Neural cell (in vitro differentiated cells): ENCODE data around the gene ACAP3.

ENCODE experiments used
- CTCF ChIP-seq: fragments of 450-650 bp; IDR thresholded peaks from 2 replicates; pipeline ENCODE4 v1.5.1; 2014; ENCODE audit warnings: antibody characterized with exemption, mild to moderate bottlenecking, moderate library complexity; ENCODE audit not compliant: poor library complexity, severe bottlenecking
- MXI1 ChIP-seq: fragments of 450-650 bp; conservative IDR thresholded peaks from 2 replicates; pipeline ENCODE4 v1.6.1; 2014; ENCODE audit warnings: antibody characterized with exemption, mild to moderate bottlenecking; ENCODE audit not compliant: poor library complexity, severe bottlenecking
- RAD21 ChIP-seq: fragments of 450-650 bp; conservative IDR thresholded peaks from 2 replicates; pipeline ENCODE4 v1.6.1; 2014; ENCODE audit warnings: antibody characterized with exemption, mild to moderate bottlenecking, moderate library complexity
- REST ChIP-seq: IDR thresholded peaks from 2 replicates; pipeline ENCODE4 v1.6.1; 2012; ENCODE audit warnings: borderline replicate concordance
- TAF1 ChIP-seq: IDR thresholded peaks from 2 replicates; pipeline ENCODE4 v1.6.1; 2012; ENCODE audit warnings: low read depth

GRCh38 chr1:1347663-1348419, 40.1 kb upstream of the ACAP3 start:
- TF ChIP-seq REST (no peak), TAF1 (no peak), MXI1 (no peak), CTCF (no peak), RAD21 (no peak)
